IMR-90 (cell line): ENCODE data around the gene SYVN1. TPM values are rescaled to one million over a fixed set of nuclear protein-coding genes. Genes with fewer than 3 reads are reported as not detected.

ENCODE experiments used
- ATAC-seq: fragments of 200-7000 bp; cut with Tn5 transposase; 2 replicates; pipeline ENCODE4 v1.9.1; 2020; ENCODE audit warnings: low read depth, mild to moderate bottlenecking, moderate library complexity
- BruUV-seq: library from RNA; stranded (reverse); fragments of 400-500 nt; replicated peaks from 2 replicates; lab custom pipeline; 2021; lab: Mats Ljungman, UMichigan
- CTCF ChIA-PET: fragments of 300-600 bp; formaldehyde crosslinking; extraction: SDS; loops from one replicate; lab custom pipeline; 2021; ENCODE audit warnings: antibody characterized with exemption; lab: Yijun Ruan, JAX
- POLR2A ChIA-PET: fragments of 300-600 bp; sonication (Branson Sonifier 250); formaldehyde crosslinking; loops from one replicate; lab custom pipeline; 2022; ENCODE audit warnings: antibody characterized with exemption; ENCODE audit not compliant: unreplicated experiment; lab: Charles Lee
- DNase-seq: peaks from one replicate; pipeline ENCODE4 v3.0.0; 2013
- H2AFZ ChIP-seq: replicated peaks from 2 replicates; pipeline ENCODE3; 2013; ENCODE audit warnings: low read length, mild to moderate bottlenecking; ENCODE audit not compliant: poor library complexity
- H2AK5ac ChIP-seq: 2 replicates; pipeline ENCODE4 v1.6.1; 2013; ENCODE audit warnings: low read depth, low read length, inconsistent platforms
- H2AK9ac ChIP-seq: replicated peaks from 2 replicates; pipeline ENCODE3; 2013; ENCODE audit warnings: mild to moderate bottlenecking, low read depth, low read length, moderate library complexity; ENCODE audit not compliant: poor library complexity
- H2BK120ac ChIP-seq: 2 replicates; pipeline ENCODE4 v1.6.1; 2013; ENCODE audit warnings: low read depth, low read length, inconsistent platforms
- H2BK15ac ChIP-seq: 3 replicates; pipeline ENCODE4 v1.6.1; 2013; ENCODE audit warnings: low read depth, low read length, inconsistent platforms
- H2BK20ac ChIP-seq: 2 replicates; pipeline ENCODE4 v1.6.1; 2013; ENCODE audit warnings: low read depth, mild to moderate bottlenecking, inconsistent platforms, low read length, moderate library complexity
- H2BK5ac ChIP-seq: 2 replicates; pipeline ENCODE4 v1.6.1; 2013; ENCODE audit warnings: mild to moderate bottlenecking, low read depth, low read length, inconsistent platforms; ENCODE audit not compliant: poor library complexity, severe bottlenecking
- H3K14ac ChIP-seq: replicated peaks from 2 replicates; pipeline ENCODE4 v1.6.1; 2013; ENCODE audit warnings: low read depth, low read length, inconsistent platforms
- H3K18ac ChIP-seq: 2 replicates; pipeline ENCODE4 v1.6.1; 2013; ENCODE audit warnings: low read depth, low read length, control low read depth
- H3K23ac ChIP-seq: 2 replicates; pipeline ENCODE4 v1.6.1; 2013; ENCODE audit warnings: low read depth, low read length, inconsistent platforms
- H3K27ac ChIP-seq: 2 replicates; pipeline ENCODE4 v1.5.1; 2013; ENCODE audit warnings: mild to moderate bottlenecking, control low read depth, low read length; ENCODE audit not compliant: insufficient read depth
- H3K27me3 ChIP-seq: 2 replicates; pipeline ENCODE4 v1.6.1; 2013; ENCODE audit warnings: low read length; ENCODE audit not compliant: control insufficient read depth, insufficient read depth
- H3K36me3 ChIP-seq: 2 replicates; pipeline ENCODE4 v1.6.1; 2013; ENCODE audit warnings: low read length, mixed read lengths; ENCODE audit not compliant: control insufficient read depth, insufficient read depth
- H3K4ac ChIP-seq: 2 replicates; pipeline ENCODE4 v1.6.1; 2013; ENCODE audit warnings: low read depth, low read length, inconsistent platforms
- H3K4me1 ChIP-seq: 2 replicates; pipeline ENCODE4 v1.6.1; 2013; ENCODE audit warnings: low read length, mixed read lengths; ENCODE audit not compliant: control insufficient read depth, insufficient read depth
- H3K4me2 ChIP-seq: 2 replicates; pipeline ENCODE4 v1.6.1; 2013; ENCODE audit warnings: low read depth, mild to moderate bottlenecking, control low read depth, low read length, moderate library complexity
- H3K4me3 ChIP-seq: 2 replicates; pipeline ENCODE4 v1.5.1; 2013; ENCODE audit warnings: low read depth, mild to moderate bottlenecking, control low read depth, low read length, moderate library complexity; ENCODE audit not compliant: insufficient read depth
- H3K56ac ChIP-seq: 2 replicates; pipeline ENCODE4 v1.6.1; 2013; ENCODE audit warnings: low read length, inconsistent platforms; ENCODE audit not compliant: insufficient read depth; ENCODE audit errors: extremely low read depth
- H3K79me1 ChIP-seq, 2 experiments: 2 replicates each; pipeline ENCODE4 v1.6.1; 2013; ENCODE audit warnings: low read length in 2 of 2, inconsistent platforms in 1 of 2, low read depth in 1 of 2
- H3K9ac ChIP-seq: 2 replicates; pipeline ENCODE4 v1.6.1; 2013; ENCODE audit warnings: low read depth, low read length, control low read depth
- H3K9me1 ChIP-seq: 2 replicates; pipeline ENCODE4 v1.6.1; 2013; ENCODE audit warnings: low read length, inconsistent platforms; ENCODE audit not compliant: insufficient read depth
- H3K9me3 ChIP-seq: 2 replicates; pipeline ENCODE4 v1.6.1; 2013; ENCODE audit warnings: low read length; ENCODE audit not compliant: control insufficient read depth, insufficient read depth
- H4K20me1 ChIP-seq: 2 replicates; pipeline ENCODE4 v1.6.1; 2013; ENCODE audit warnings: low read length, inconsistent platforms; ENCODE audit not compliant: insufficient read depth
- H4K5ac ChIP-seq: 2 replicates; pipeline ENCODE4 v1.6.1; 2013; ENCODE audit warnings: mild to moderate bottlenecking, low read depth, low read length, control low read depth
- H4K8ac ChIP-seq, 2 experiments: 2 replicates each; pipeline ENCODE4 v1.6.1; 2013; ENCODE audit warnings: low read depth in 2 of 2, low read length in 2 of 2, control low read depth in 1 of 2, inconsistent platforms in 1 of 2
- H4K91ac ChIP-seq: 2 replicates; pipeline ENCODE4 v1.6.1; 2013; ENCODE audit warnings: low read depth, low read length, inconsistent platforms; ENCODE audit not compliant: insufficient read depth
- CHD1 ChIP-seq: IDR thresholded peaks from 2 replicates; pipeline ENCODE4 v1.6.1; 2012; ENCODE audit warnings: low read depth, low read length, improper control_type of control experiment
- CTCF ChIP-seq: conservative IDR thresholded peaks from 2 replicates; pipeline ENCODE4 v1.5.1; 2012; ENCODE audit warnings: mild to moderate bottlenecking, low read depth, low read length, improper control_type of control experiment
- ELK1 ChIP-seq: fragments of 150-350 bp; IDR thresholded peaks from 2 replicates; pipeline ENCODE4 v1.6.1; 2016; ENCODE audit warnings: low read depth, mild to moderate bottlenecking, low read length, moderate library complexity, borderline replicate concordance
- FOS ChIP-seq: fragments of 150-350 bp; IDR thresholded peaks from 2 replicates; pipeline ENCODE4 v1.6.1; 2016; ENCODE audit warnings: low read depth, low read length
- POLR2A ChIP-seq: IDR thresholded peaks from 2 replicates; pipeline ENCODE4 v1.6.1; 2012; ENCODE audit warnings: mild to moderate bottlenecking, low read depth, low read length
- RCOR1 ChIP-seq: IDR thresholded peaks from 2 replicates; pipeline ENCODE4 v1.6.1; 2012; ENCODE audit warnings: mild to moderate bottlenecking, low read length, improper control_type of control experiment; ENCODE audit not compliant: insufficient replicate concordance
- WGBS, 2 experiments: methylation state at CpG; one replicate each; pipeline versions ENCODE4 v1.1.5 to v1.1.7; 2013; ENCODE audit warnings: missing lambda C conversion rate in 2 of 2; ENCODE audit not compliant: insufficient read length in 1 of 2; ENCODE audit errors: extremely low coverage in 2 of 2; 5-methylcytosine and 5-hydroxymethylcytosine counted together
- dilution Hi-C: fragments of 300-500 bp; cut with HindIII; formaldehyde crosslinking; loops from one replicate; pipeline ENCODE4 v1.14.3; 2018; ENCODE audit warnings: low sequenced_read_pairs; ENCODE audit not compliant: unreplicated experiment
- in situ Hi-C: fragments of 300-500 bp; cut with MboI; formaldehyde crosslinking; loops from 3 replicates; pipeline ENCODE4 v1.14.3; 2019; ENCODE audit warnings: low sequenced_read_pairs, inconsistent platforms, mixed read lengths
- intact Hi-C: fragments of 100-400 bp; cut with micrococcal nuclease; formaldehyde crosslinking; loops from 2 replicates; pipeline ENCODE4 v1.10.0; 2022
- polyA plus RNA-seq, 3 experiments: library from polyadenylated mRNA; depleted of rRNA; stranded (reverse); fragments of >200 nt; gene quantifications; 2 replicates each; pipeline ENCODE4 v1.2.3, GENCODE V29; 2012; ENCODE audit warnings: low replicate concordance in 1 of 3
- total RNA-seq: library from RNA; depleted of rRNA; stranded (reverse); fragments of >200 nt; gene quantifications from 2 replicates; pipeline ENCODE4 v1.2.3, GENCODE V29; 2012

The SYVN1 gene
- total and polyA plus RNA-seq, 2 of the 4 experiments (the other 2 are of a cell fraction): 9.5 to 52.9 TPM

- no peak for DNase-seq
- no peak overlapping the region for H3K4me2 ChIP-seq
- POLR2A ChIA-PET: no interaction called here
- TF ChIP-seq CHD1 (no peak), POLR2A (no peak), ELK1 (no peak), FOS (no peak), RCOR1 (no peak), CTCF (no peak)
- H2BK5ac ChIP-seq: no peak overlapping the region
- H2AFZ ChIP-seq: no peak overlapping the region
- H3K27ac ChIP-seq: no peak overlapping the region
- no peak overlapping the region for H3K4ac ChIP-seq
- H4K5ac ChIP-seq: no peak overlapping the region
- no CpG with 5 or more reads among the region's 5 CpGs for WGBS, 2 experiments
- H2BK15ac ChIP-seq: no peak overlapping the region
- H3K23ac ChIP-seq: no peak overlapping the region
- H3K18ac ChIP-seq: no peak overlapping the region
- no peak overlapping the region for H4K8ac ChIP-seq
- no peak overlapping the region for H3K14ac ChIP-seq
- no peak overlapping the region for H3K9ac ChIP-seq
- H2AK5ac ChIP-seq: no peak overlapping the region
- H3K36me3 ChIP-seq: no peaks in the 10 kb centered on the region
- H3K9me1 ChIP-seq: no peaks in the 10 kb centered on the region
- H4K20me1 ChIP-seq: no peaks in the 10 kb centered on the region
- dilution Hi-C loops: no loop called here
- H3K79me1 ChIP-seq: no peaks in the 10 kb centered on the region
- CTCF ChIA-PET: no interaction called here
- in situ Hi-C loops: no loop called here
- no peaks in the 10 kb centered on the region for H3K9me3 ChIP-seq
- 0 out of 2 replicates have a peak, but pooled peaks cover 2% of the 10 kb centered on the region for H3K27me3 ChIP-seq
- intact Hi-C loops: no loop called here
- no peak overlapping the region for H3K4me3 ChIP-seq
- H2AK9ac ChIP-seq: no peak overlapping the region
- BruUV-seq: no TSS peak
- no peak overlapping the region for H4K91ac ChIP-seq
- ATAC-seq: no peak
- H3K56ac ChIP-seq: no peak overlapping the region
- no peak overlapping the region for H2BK20ac ChIP-seq
- H3K4me1 ChIP-seq: no peaks in the 10 kb centered on the region
- no peak overlapping the region for H2BK120ac ChIP-seq
Measured at GRCh38 chr11:65159012-65159411, 24.7 kb upstream of the SYVN1 start.
